ENCODE measurements around the gene LHPP.

The LHPP gene

DNA sequence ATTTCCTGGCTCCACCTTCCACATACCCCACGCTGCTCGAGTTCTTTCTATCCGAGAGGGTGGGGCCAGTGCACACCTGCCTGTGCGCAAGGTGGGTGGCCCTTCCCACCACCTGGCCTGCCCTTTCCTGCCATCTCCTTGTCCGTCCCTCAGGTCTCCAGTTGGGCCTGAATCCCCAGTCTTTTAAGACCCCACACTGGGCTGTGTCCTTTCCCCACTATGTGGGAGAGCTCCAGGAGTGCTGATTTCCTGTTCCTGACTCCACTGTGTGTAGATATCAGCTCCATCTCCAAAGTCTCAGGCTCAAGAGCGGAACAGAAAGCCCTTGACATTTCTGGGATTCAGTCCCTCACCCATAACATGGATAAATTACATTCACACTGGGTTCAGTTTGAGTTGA is 20.1 kb downstream of the LHPP start:
- no peak for ATAC-seq
- no peak for TF ChIP-seq SNAI2 (CRISPR knock-in tag; IDR thresholded peaks at IDR 0.05)
- TF ChIP-seq, protein P1, sequence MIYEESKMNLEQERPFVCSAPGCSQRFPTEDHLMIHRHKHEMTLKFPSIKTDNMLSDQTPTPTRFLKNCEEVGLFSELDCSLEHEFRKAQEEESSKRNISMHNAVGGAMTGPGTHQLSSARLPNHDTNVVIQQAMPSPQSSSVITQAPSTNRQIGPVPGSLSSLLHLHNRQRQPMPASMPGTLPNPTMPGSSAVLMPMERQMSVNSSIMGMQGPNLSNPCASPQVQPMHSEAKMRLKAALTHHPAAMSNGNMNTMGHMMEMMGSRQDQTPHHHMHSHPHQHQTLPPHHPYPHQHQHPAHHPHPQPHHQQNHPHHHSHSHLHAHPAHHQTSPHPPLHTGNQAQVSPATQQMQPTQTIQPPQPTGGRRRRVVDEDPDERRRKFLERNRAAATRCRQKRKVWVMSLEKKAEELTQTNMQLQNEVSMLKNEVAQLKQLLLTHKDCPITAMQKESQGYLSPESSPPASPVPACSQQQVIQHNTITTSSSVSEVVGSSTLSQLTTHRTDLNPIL (CRISPR knock-in tag; IDR thresholded peaks at IDR 0.05; ENCODE audit: low read depth) = no peak
- TF ChIP-seq PPARA (CRISPR knock-in tag; IDR thresholded peaks at IDR 0.05; ENCODE audit: borderline replicate concordance) = no peak
- TF ChIP-seq, protein P2, sequence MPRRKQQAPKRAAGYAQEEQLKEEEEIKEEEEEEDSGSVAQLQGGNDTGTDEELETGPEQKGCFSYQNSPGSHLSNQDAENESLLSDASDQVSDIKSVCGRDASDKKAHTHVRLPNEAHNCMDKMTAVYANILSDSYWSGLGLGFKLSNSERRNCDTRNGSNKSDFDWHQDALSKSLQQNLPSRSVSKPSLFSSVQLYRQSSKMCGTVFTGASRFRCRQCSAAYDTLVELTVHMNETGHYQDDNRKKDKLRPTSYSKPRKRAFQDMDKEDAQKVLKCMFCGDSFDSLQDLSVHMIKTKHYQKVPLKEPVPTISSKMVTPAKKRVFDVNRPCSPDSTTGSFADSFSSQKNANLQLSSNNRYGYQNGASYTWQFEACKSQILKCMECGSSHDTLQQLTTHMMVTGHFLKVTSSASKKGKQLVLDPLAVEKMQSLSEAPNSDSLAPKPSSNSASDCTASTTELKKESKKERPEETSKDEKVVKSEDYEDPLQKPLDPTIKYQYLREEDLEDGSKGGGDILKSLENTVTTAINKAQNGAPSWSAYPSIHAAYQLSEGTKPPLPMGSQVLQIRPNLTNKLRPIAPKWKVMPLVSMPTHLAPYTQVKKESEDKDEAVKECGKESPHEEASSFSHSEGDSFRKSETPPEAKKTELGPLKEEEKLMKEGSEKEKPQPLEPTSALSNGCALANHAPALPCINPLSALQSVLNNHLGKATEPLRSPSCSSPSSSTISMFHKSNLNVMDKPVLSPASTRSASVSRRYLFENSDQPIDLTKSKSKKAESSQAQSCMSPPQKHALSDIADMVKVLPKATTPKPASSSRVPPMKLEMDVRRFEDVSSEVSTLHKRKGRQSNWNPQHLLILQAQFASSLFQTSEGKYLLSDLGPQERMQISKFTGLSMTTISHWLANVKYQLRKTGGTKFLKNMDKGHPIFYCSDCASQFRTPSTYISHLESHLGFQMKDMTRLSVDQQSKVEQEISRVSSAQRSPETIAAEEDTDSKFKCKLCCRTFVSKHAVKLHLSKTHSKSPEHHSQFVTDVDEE (CRISPR knock-in tag; IDR thresholded peaks at IDR 0.05) = no peak

DNA sequence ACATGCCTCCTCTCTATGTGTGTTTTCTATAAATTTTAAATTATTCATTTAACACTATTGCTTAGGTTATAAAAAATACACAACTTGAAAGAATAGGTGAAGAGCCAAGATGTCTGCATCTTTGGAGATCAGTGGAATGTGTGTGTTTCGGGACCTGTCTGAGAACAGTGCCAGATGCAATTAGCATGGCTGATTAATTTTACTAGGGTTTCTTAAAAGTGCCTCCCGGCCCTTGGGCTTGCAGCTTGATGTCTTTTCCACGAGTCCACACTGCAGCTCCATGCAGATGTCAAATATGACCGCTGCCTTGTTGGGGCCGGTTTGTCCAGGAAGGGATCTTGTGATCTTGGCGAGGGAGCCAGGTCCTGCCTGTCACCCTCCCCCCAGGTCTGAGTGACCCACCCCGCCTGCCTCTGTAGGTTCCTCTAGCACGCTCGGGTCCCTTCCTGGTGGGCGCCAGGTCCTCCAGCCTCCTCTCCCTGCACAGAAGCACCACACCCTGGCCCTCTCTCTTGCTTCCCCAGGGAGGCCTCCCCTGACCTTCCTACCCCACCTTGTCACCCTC is 20.7 kb downstream of the LHPP start:
- TF ChIP-seq, protein P1 (CRISPR knock-in tag; IDR thresholded peaks at IDR 0.05; ENCODE audit: low read depth) = no peak
- no peak for TF ChIP-seq ZNF565 (CRISPR knock-in tag; conservative IDR thresholded peaks at IDR 0.05; ENCODE audit: low read depth)
- no peak for TF ChIP-seq ESRRG (CRISPR knock-in tag; IDR thresholded peaks at IDR 0.05)
- TF ChIP-seq PPARA (CRISPR knock-in tag; IDR thresholded peaks at IDR 0.05; ENCODE audit: borderline replicate concordance) = no peak
- TF ChIP-seq RARB (CRISPR knock-in tag; IDR thresholded peaks at IDR 0.05) = no peak
- TF ChIP-seq CSRNP3 (CRISPR knock-in tag; IDR thresholded peaks at IDR 0.05) = no peak
- TF ChIP-seq GLIS3 (CRISPR knock-in tag; IDR thresholded peaks at IDR 0.05) = no peak
- TF ChIP-seq OSR1 (CRISPR knock-in tag; IDR thresholded peaks at IDR 0.05) = no peak
- no peak for TF ChIP-seq ZC3H10 (CRISPR knock-in tag; IDR thresholded peaks at IDR 0.05)
- TF ChIP-seq POU6F1 (CRISPR knock-in tag; IDR thresholded peaks at IDR 0.05; ENCODE audit: borderline replicate concordance, low read depth) = no peak
- no peak for TF ChIP-seq ZFP3 (CRISPR knock-in tag; IDR thresholded peaks at IDR 0.05)
- no peak for TF ChIP-seq SNAI2 (CRISPR knock-in tag; IDR thresholded peaks at IDR 0.05)
- no peak for TF ChIP-seq ZFP30 (CRISPR knock-in tag; IDR thresholded peaks at IDR 0.05)
- TF ChIP-seq BACH2 (CRISPR knock-in tag; IDR thresholded peaks at IDR 0.05; ENCODE audit: borderline replicate concordance) = no peak
- no peak for ATAC-seq

- ATAC-seq = no peak
- TF ChIP-seq CSDC2 (CRISPR knock-in tag; IDR thresholded peaks at IDR 0.05) (no peak), TOX (CRISPR knock-in tag; IDR thresholded peaks at IDR 0.05; ENCODE audit: borderline replicate concordance) (no peak), POU6F1 (CRISPR knock-in tag; IDR thresholded peaks at IDR 0.05; ENCODE audit: borderline replicate concordance, low read depth) (no peak), ZNF70 (CRISPR knock-in tag; IDR thresholded peaks at IDR 0.05) (no peak), CSRNP3 (CRISPR knock-in tag; IDR thresholded peaks at IDR 0.05) (no peak), ARNTL (CRISPR knock-in tag; IDR thresholded peaks at IDR 0.05; ENCODE audit: borderline replicate concordance, low read depth) (no peak), TCF4 (CRISPR knock-in tag; IDR thresholded peaks at IDR 0.05; ENCODE audit: borderline replicate concordance) (no peak), ZNF8 (CRISPR knock-in tag; IDR thresholded peaks at IDR 0.05) (no peak), ESRRG (CRISPR knock-in tag; IDR thresholded peaks at IDR 0.05) (no peak), SNAI2 (CRISPR knock-in tag; IDR thresholded peaks at IDR 0.05) (no peak)
- TF ChIP-seq, protein P2 (CRISPR knock-in tag; IDR thresholded peaks at IDR 0.05) = no peak
- TF ChIP-seq, protein P1 (CRISPR knock-in tag; IDR thresholded peaks at IDR 0.05; ENCODE audit: low read depth) = no peak
These were observed 21.3 kb downstream of the LHPP start for GRCh38 chr10:124482876-124483275.

All from SK-N-SH treated with all-trans-retinoic acid at 6 μM for 48 hours (cell line).